HTERT RPE-1 (cell line): ENCODE data around the gene RFX4.

Experiments
- in situ Hi-C: fragments of 300-500 bp; cut with MboI; formaldehyde crosslinking; loops from 4 replicates; pipeline ENCODE4 v1.14.3; 2020; ENCODE audit warnings: low sequenced_read_pairs

The RFX4 gene

DNA sequence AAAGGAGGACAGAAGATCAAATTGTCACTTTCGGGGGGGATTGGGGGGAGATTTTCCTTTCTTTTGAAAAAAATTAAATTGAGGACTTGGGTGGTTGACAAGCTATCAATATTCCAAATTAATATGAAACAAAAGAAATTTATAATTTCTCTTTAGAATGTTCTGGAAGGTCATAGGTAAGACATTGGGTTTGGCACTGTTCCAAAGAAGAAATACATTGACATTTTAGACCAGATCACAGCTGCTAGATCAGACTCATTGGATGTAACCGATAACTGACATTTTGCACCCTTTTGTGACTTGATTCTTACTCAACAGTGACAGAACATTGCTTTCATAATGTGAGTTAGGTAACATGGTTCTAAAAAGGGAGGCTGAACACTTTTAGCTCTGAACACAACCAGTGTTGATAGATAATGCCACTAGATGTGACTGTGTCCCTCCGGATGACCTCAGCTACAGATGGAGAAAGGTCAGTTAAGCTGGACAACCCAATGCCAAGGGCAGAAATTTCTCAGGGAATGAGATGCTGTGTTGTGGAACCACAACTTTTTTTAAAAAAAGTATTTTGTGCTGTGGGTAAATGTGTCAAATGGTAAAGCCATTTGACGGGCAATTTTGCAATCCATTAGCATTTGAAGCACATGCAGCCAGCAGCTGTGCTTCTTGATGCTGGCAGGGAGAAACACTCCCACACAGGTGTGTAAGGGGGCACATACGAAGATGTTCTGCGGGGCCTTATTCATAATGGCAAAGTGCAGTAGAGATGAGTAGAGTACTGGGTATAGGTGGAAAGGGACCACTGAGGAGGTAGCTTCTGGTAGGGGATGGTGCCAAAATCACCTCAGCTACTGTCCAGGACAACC, 62.9 kb downstream of the RFX4 start:
- in situ Hi-C loops, result no loop called here

- in situ Hi-C loops, result no loop called here
These were observed 63.7 kb downstream of the RFX4 start for GRCh38 chr12:106646472-106646871.

GRCh38 chr12:106647793-106648514, 65.2 kb downstream of the RFX4 start:
- in situ Hi-C loops, result no loop called here

- in situ Hi-C loops, result no loop called here
These were observed 65.9 kb downstream of the RFX4 start for GRCh38 chr12:106648736-106649135.

GRCh38 chr12:106651552-106651951, 68.7 kb downstream of the RFX4 start:
- in situ Hi-C loops, result no loop called here

GRCh38 chr12:106652510-106653015, 69.8 kb downstream of the RFX4 start:
- in situ Hi-C loops, result no loop called here

DNA sequence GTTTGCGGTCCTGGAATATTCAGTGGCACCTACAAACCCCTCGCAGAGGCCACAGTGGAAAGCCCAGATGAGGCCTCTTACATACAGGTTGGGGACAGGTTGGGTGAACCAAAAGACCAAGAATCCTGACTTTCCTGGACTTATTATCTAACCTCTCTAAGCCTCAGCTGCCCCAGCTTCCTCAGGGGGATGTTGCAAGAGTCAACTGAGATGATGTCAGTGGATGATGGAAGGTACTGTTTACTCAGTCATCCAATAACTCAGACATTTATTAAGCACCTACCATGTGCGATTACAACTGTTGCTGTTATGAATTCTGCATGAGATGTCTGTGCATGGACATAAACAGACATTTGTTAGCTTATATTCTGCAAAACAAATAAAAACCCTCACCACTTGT, 72.8 kb downstream of the RFX4 start:
- in situ Hi-C loops, result no loop called here

- in situ Hi-C loops, result no loop called here
These were observed 74.7 kb downstream of the RFX4 start for GRCh38 chr12:106657488-106657887.

GRCh38 chr12:106663385-106663784, 80.6 kb downstream of the RFX4 start:
- in situ Hi-C loops, result no loop called here

GRCh38 chr12:106669216-106669615, 86.4 kb downstream of the RFX4 start:
- in situ Hi-C loops, result no loop called here

GRCh38 chr12:106670131-106670530, 87.3 kb downstream of the RFX4 start:
- in situ Hi-C loops, result no loop called here

DNA sequence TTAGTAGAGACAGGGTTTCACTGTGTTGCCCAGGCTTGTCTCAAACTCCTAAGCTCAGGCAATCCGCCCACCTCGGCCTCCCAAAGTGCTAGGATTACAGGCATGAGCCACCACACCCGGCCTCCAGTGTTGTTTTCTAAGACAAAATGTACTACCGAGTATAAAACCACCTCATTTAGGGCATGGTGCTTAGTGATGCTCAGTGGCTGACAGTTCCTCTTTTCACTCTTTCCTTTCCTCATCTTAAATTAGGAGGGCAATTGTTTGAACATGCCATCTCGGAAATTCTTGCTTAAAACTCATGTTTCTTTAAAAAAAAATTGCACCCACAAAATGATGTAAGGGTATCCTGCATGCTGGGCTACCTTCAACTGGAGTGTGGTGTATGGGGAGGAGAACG, 89.0 kb downstream of the RFX4 start:
- in situ Hi-C loops, result no loop called here

GRCh38 chr12:106672314-106673025, 89.7 kb downstream of the RFX4 start:
- in situ Hi-C loops, result no loop called here

DNA sequence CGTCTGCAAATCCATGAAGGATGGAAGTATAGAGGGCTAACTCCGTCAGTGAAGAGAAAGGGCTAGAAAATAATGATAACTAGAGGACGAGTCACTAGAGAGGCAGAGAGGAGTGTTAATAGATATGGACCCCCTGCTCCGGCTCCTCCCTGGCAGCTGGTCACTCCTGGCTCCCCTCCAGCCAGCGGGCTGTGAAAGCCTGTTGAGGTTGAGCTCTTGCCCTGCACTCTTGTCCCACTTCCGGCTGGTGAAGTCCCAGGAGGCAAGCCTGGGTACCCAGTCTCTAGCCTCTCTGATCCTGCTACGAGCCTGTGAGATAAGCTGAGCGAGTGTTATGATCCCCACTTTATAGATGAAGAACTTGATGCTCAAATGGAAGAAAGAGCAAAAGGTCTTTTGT, 90.3 kb downstream of the RFX4 start:
- in situ Hi-C loops, result no loop called here

DNA sequence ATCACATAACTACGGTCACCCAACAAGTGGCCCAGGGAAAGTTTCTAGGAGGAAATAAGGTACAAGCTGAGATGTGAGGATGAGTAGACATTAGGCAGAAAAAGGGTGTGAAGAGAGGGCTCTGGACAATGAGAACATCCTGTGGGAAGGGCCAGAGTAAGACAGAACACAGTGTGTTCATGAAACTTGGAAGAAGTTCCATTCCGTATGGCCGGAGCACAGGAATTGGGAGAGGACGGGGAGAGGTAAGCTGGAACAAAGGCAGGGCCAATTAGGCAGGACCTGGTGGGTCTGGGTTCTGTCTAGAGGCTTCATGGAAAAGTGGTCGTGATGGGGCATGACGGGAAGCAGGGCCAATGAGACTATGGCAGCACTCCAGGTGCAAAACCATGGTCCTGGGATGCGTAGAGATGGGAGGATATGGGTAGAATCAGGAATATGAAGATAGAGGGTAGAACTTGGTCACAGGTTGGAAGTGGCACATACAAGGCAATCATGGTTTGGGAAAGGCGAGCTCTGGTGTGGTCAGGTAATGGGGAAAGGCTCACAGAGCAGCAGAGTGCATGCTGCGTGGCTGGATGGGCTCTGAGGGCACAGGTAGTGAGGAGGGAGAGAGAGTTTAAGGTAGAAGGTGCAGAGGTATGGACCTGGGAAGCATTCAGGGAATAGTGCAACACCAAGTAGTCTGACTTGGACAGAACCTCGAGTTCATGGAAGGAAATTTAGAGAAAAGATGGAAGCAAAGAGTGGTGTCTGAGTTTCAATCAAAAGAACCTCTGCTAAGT, 93.0 kb downstream of the RFX4 start:
- in situ Hi-C loops, result no loop called here

GRCh38 chr12:106679574-106679973, 96.8 kb downstream of the RFX4 start:
- in situ Hi-C loops, result no loop called here

GRCh38 chr12:106680280-106680679, 97.5 kb downstream of the RFX4 start:
- in situ Hi-C loops, result no loop called here

DNA sequence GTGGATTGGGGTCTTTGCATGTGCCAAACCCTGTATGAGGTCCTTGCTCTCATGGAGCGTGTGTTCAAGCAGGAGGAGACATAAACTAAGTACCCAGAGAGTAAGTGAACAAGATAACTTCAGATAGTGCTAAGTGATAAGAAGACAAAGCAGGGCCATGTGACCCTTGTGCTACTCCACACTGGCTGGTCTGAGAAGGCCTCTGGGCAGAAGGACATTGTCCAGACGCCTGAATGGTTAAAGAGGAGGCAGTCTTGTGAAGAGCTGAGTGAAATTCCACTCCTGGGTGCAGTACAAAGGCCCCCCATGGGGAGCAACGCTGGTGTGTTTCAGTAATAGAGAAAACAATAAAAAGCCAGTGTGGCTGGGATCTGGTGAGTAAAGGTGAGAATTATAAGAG, 98.4 kb downstream of the RFX4 start:
- in situ Hi-C loops, result no loop called here

GRCh38 chr12:106682594-106683234, 99.9 kb downstream of the RFX4 start:
- in situ Hi-C loops, result no loop called here

DNA sequence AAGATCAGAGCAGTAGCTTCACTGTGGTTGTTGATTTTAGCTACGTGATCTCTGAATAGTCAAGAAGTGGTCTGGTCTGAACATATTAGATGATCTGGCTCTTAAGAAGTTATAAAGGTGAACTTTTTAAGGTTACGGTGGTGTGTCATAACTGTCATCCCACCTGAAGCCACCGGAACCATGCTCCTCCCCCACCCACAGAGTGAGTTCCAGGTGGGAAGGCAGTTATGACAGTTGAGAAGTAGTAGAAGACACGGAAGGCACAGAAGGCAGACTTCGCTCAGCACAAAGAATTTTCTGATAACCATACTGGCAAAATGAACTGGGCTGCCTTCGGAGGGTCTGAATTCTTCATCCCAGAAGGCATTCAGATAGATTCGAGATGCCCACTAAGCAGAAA, 101.7 kb downstream of the RFX4 start:
- in situ Hi-C loops, result no loop called here
